Measurements from ENCODE around the gene ADI1. TPM values are rescaled to one million over a fixed set of nuclear protein-coding genes. Genes with fewer than 3 reads are reported as not detected.

Gene ADI1, protein sequence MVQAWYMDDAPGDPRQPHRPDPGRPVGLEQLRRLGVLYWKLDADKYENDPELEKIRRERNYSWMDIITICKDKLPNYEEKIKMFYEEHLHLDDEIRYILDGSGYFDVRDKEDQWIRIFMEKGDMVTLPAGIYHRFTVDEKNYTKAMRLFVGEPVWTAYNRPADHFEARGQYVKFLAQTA
- 223 TPM for total RNA-seq

DNA sequence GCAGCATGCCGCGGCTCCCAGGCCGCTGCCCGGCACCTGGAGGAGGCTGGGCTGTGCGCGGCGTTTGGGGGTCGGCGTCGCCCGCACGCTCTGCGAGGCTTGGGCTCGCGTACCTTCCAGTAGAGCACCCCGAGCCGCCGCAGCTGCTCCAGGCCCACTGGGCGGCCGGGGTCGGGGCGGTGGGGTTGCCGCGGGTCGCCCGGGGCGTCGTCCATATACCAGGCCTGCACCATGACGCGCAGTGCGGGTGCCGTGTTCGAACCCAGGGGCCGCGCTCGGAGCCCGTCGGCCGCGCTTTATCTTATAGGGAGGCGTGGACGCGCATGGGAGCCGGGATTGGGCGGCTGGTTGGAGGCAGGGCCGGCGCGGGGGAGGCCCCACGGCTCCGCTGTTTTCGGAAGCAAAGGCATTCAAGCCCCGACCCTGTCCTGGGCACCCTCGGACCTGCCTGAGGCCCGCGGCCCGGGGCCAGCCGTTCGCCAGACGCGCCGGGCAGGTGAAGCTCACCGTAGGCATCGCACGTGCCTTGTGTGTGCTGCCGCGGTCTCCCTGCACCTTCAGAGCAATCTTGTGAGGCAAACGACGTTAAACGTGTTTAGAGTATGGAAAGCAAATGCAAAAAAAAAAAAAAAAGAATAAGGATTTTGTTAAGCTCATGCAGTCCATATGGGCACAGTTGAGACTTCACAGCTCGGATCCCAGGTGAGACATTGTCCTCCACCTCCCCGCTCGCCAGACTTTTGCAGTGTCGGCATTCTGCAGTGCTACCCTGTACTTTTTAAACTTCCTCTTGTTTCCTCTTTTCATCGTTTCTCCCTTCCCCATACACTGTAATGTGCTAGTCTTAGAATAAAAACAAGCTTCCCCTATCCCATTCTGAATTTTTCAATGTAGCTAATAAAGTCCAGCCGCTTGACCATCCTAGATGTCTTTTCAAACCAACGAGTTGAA is at the start of gene ADI1:
ADI1 (minus strand) TSS at position 277 of the 951 bp plus-strand sequence; CDS start at position 233, 44 bp downstream.
- DNase-seq (ENCODE audit: low spot score), result peak; percentile 87

DNA sequence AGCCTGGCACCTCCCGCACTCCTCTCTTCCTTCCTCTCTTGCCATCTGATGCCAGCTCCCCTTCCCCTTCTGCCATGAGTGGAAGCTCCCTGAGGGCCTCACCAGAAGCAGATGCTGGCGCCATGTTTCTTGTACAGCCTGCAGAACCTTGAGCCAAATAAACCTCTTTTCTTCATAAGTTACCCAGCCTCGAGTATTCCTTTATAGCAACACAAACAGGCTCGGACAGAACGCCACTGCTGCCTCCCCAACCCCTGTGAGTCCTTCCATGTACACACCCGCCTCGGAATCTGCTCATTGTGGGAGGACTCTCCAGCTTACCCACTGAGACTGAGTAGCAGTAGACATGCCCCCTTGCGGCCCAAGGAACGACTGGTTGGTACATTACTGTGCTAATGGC is 47.5 kb upstream of the ADI1 start:
- DNase-seq (ENCODE audit: low spot score), result no peak

DNA sequence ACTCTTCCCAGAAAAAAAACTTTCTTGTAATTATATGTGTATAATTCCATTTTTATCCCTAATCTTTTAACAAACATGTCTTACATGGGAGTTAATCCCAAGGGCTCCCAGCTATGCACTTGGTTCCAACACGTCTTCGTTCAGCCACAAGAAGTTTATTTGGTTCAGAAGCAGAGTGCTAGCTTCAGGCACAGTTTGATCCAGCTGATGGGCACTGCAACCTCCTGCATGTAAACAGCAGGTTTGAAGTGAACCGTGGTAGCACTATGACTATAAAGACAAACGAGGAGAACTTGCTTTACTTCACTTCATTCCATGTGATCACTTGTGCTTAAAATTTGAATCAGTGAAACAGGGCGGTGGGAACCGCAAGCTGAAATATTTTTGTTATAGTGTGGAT is 45.8 kb upstream of the ADI1 start:
- no peak for DNase-seq (ENCODE audit: low spot score)

DNA sequence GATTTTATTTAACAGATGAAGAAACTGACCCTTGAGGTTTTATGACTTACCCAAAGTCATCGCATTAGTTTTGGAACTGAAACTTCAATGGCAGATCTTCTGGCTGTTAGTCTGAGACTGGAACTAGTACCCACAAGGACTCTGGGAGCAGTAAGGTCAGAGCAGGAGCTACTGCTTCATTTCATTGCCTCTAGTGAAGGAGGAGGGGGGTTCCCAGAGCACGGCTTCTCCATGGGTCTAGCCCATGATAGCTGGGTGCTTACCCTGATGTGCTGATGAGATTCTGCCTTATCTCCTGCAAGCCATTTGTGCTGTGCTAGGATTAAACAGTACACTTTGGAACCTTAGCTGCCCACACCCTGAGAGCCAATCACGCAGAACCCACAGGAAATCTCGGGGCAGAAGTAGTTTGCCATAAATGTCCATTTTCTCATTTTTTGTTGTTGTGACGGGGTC is 44.2 kb upstream of the ADI1 start:
- no peak for DNase-seq (ENCODE audit: low spot score)

DNA sequence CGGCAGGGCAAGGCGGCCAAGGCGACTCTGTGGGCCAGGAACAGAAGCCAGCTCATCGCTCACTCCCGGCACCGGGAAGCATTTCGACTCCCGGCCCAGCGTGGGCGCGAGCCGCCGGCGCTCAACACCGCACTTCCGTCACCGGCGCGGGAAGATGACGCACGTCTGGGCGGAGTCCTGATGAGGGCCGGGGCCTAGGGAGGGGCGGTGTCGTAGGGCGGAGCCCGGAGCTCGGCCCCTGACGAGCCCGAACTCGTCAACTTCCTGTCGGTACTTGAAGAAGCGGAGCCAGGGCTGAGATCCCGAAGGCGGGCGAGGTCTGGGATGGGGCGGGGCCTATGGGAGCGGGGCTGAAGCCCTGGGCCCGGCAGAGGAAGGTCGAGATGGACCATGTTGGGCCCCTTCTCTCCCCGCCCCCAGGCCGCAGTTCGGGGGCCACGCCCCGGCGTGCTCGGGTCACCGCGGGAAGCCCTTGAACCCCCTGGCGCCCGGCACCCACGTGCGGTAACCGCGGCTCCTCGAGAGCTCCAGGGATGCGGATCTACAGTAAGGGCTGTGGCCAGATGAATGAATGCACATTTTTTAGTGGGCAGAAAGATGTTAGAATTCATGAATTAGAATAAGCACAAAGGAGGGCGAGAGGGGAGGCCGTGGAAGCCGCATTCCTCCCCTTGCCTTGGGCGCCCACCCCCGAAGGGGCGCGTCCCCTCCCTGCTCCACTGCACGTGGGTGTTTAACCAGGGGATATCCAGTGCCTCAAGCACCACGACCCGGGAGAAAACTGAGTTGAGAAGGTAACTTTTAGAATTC is 39.1 kb upstream of the ADI1 start, which contains the start of gene RNASEH1:
RNASEH1 (minus strand) TSS at position 129 of the 810 bp plus-strand sequence; CDS start at position 56, 73 bp downstream.
- DNase-seq (ENCODE audit: low spot score), result peak; percentile 98

DNA sequence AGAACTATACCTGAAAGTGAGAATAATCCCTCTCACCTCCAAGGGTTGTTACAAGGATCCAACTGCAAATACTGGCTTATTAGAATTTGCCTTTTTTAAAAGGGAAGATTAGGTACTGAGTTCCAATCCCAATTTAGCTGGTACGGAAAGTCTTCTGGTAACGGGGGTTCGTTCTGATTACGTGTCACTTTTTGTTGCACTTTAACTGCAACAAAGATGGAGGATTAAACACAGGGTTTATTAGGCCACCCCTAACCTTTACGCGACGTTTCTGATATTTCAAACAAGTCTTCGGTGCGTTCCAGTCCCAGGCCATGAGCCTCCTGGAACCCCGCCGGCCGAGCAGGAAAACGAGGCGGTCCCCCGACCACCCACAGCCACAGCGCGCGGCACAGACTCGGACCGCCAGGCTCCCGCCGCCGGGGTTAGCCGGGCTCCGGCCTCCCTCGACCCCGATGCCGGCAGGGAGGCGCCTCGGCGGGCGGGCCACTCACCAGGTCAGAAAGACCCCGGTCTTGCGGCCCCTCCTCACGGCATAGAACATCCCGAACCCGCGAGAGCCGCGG is 38.4 kb upstream of the ADI1 start:
- no peak for DNase-seq (ENCODE audit: low spot score)

DNA sequence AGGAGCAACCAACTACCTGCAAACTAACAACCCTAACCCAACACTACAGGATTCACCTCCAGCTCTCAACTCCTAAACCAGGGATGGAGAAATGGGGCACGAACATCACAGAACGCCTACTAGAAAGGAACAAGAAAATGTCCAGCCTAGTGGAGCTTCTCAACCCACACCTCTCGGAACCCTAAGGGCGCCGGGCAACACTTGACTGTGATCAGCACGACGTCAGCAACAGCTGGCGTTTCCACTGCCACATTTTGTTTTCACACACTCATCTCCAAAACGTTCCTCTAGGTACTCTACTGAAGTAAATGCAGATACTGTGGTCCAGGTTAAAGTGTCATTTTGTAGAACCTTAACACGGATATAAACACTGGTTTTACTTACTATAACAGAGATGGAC is 34.6 kb upstream of the ADI1 start:
- no peak for DNase-seq (ENCODE audit: low spot score)

DNA sequence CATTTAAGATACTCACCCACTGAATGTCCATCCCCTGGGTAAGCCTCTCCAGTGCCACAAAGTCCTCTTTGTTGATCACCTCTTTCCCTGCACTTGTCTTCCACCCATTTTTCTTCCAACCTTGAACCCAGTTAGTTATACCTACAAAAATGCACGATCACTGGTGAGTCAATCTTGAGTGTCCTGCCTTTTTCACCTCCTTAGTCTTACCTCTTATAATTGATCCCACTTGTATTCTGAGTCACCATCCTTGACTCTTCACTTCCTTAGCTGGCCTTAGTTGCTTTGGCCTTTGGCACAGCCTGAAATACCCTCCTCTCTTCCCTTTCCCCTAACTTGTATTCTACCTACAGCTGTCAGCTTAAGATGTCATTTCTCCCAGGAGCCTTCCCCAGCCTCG is 28.6 kb upstream of the ADI1 start:
- DNase-seq (ENCODE audit: low spot score), result no peak

DNA sequence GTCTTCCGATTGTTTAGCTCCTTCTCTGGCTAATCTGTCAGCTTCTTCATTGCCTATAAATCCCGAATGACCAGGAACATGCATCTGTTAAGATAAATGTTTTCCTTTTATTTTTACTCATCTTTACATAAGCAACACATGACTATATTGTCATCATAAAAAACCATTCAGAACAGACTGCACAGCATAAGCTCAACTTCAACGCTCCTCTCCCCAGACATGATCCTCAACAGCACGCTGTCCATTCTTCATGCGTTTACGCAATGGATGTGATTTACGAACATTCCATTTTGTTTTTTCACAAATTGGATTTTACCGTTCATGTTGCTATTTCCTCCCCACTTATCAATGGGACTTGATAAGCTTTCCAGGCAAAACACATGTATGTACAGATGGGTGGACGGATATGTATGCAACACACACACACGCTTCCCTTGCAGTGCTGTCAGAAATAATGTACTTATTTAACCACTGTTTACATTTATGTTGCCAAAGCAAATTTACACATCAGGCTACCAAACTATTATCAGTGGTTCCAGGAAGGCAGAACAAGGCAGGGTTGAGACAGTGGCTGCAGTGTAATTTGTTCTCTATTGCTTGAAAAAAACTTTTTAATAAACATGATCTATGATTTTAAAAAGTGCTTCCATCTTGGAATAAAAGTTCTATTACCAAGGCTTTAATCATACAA is 26.6 kb upstream of the ADI1 start:
- DNase-seq (ENCODE audit: low spot score), result no peak

DNA sequence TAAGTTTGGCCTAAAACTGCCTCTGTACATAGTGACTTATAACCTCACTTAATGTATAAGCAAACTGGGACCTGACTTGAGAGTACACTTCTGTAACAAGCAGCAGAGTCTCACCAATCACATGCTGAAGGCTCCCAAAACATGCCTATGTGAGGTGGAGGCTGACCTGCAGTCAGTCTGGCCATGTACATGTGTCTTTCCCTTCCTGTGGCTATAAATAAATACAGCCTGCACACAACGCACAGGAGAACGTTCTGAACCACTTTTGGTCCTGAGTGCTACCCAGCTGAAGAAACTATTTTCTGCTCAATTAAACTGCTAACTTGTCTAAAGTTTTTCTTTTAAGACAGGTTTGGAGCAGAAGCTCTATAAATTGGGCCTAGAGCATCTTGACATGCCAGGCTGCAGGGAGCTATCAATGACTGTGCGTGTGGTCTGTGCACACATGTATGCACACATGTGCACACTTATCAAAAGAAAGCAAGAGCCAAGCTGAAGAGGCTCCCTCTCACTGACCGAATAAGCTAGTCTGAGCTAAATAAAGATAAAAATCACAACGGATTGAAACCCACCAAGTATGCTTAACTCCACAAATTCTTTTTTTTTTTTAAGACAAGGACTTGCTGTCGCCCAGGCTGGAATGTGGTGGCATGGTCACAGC is 23.8 kb upstream of the ADI1 start:
- DNase-seq (ENCODE audit: low spot score), result no peak

DNA sequence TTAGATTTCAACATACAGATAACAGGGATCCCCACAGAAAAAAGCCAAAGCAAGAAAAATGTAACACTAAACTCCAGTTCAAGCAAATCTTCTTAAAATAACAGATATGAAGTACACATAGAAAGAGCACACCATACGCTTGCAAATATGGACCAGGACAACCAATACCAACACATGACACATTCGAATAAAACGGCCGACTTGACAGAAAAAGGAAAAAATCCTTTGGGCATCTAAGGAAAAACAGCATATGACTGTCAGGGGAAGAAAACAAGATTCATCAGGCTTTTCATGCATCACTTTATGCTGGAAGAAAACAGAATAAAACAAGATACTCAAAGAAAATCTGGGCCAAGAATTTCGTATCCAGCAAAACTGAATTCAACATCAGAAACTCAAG is 22.8 kb upstream of the ADI1 start:
- no peak for DNase-seq (ENCODE audit: low spot score)

DNA sequence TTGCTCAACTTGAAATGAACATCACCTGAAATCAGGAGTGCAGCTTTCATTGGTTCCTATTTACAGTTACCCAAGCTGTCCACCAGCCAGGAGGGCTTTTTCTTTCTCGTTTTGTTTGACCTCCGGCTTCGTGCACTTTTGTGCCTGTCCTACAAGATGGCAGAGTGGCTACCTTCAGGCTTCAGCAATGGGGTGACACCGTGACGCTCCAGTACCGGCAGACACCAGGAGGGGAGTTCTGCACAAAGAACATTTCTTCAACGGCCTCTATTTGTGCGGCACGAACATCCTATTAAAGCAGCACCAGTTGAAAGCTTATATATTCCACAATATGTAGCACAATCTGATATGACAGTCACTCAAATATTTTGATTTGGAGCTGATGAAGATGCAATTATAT is 20.5 kb upstream of the ADI1 start:
- DNase-seq (ENCODE audit: low spot score), result no peak

DNA sequence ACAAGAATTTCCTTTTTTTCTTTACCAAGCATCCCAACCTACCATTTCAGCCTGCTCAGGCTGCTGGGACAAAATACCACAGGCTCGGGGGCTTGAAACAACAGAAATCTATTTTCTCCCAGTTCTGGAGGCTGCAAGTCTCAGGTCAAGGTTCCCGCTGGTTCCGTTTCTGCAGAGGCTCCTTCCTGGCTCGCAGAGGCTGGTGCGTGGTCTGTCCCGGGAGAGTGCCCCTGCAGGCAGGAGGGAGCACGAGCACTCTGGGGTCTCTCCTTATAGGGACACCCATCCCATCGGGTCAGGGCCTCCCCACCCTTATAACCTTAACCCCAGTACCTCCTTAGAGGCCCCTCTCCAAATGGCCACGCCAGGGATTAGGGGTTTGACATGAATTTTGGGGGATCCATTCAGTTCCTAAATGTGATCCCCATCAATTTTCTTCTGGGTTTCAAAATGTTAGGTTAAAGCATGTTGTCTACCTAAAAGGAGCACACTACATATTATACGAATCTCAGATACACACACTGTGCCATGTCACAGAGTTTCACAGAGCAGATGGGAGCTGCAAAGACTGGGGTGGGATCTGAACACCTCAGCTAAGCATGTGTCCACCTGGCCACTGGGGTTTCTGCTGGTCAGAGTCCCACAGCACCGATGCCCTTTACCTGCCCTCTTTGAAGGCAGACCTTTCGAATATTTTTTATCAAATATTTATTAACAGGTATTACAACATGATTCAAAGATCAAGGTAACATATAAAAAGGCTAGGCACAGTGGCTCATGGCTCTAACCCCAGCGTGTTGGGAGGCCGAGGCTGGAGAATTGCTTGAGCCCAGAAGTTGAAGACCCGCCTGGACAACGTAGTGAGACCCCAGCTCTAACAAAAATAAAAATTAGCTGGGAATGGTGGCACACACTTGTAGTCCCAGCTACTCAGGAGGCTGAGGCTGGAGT is 17.6 kb upstream of the ADI1 start:
- peak; percentile 49 for DNase-seq (ENCODE audit: low spot score)

DNA sequence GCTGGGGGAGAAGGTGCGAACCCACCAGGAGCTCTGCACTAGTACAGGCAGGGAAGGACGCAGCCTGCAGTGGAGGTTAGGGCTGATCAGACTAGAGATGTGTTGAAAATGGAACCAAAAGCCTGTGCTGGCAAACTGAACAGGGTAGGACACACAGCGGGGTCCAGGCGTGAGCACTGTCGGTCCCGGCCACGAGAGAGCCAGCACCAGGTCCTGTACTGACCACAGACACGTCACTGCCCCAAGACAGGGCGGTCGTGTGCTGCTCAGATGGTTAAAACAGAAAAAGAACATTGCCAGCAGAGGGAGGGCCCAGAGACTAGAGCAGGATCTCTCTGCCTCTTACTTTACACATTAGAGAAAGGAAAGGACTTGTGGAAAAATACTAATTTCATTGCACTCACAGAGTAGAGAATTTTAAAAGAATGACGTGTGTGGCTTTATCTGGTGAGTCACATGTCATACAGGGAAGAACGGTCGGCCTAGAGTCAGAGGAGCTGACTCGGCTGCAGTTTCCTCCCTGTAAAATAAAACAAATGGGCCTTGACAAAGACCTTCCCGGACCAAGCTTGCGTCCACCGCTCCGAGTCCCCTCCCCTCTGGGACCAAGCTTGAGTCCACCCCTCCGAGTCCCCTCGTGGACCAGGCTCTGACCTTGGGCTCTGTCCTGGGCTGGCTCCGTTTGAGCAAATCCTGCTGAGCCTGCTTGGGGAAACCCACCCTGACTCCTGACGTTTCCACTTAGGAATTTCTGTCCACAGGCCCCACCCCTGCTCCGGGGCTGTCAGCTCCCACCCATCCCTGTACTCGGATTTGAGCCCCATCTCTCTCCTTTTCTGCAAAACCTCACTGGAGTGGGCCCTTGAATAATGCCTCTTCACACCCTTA is 16.7 kb upstream of the ADI1 start:
- DNase-seq (ENCODE audit: low spot score), result peak; percentile 62

DNA sequence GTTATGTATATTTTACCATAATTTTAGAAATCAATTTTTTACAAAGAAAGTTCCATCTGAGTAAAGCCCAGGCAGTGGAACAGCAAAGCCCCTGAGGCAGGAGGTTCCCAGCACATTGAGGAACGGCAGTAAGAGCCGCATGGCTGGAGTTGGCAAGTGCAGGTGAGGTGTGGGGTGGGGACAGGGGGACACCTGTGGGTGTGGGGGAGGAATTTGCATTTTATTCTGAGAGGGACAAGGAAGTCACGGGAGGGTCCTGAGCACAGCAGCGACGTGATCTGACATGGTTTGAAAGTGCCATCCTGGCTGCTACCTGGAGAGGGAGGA is 16.1 kb upstream of the ADI1 start:
- DNase-seq (ENCODE audit: low spot score), result no peak

DNA sequence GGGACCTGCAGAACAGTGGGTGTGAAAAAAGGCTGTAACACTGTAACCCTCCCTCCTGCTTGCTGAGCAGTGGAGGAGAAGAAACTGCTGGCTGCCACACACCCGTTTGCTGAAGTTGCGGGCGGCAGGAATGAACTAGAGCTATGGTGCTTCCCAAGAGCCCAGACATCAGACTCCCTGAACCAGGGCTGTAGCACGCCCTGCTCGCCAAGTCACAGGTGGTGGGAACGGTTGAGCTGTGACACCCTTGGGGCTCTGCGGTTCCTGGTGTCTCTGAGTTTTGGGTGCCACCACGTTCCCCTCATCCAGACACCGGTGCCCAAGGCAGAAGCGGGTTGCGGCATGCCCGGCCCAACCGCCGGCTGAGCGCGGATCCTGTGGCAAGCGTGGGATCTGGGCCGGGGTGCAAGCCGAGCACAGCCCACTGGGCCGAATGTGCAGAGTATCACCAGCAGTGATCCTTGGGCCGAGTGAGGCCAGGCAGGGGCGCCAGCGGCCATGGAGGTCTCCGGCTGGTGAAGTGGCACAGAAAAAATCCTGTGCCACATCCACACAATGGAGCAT is 15.0 kb upstream of the ADI1 start:
- no peak for DNase-seq (ENCODE audit: low spot score)

DNA sequence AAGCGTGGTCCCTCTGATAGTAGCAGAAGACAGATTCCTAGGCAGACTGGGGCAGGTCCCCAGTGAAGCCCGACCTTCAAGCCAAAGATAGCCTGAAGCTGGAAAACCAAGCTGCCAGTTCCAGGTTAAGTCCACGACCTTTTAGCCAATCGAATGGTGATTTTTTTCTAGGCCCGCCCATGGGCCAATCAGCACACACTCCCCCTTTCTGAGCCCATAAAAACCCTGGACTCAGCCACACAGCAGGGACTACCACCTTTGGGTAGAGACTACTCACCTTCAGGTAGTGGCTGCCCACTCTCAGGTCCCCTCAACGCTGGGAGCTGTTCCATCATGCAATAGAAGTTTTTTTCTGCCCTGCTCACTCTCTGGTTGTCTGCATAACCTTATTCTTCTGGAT is 14.5 kb upstream of the ADI1 start:
- DNase-seq (ENCODE audit: low spot score), result no peak

DNA sequence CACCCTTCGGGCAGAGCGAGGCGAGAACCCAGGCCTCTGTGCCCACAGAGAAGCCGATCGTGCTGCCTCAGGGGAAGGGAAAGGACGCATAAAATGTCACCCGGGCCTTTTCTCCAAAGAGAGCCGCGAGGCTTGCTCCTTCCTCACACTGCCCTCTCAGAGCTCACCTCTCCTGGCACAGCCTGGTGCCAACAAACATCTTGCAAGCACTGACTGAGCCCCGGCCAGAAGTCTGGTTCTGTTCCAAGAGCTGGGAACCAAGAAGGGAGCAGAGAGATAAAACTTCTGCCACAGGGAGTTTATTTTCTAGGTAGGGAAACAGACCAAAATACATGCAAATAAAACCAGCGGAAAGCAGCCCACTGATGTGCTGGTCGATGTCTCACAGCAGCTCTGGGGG is 13.6 kb upstream of the ADI1 start:
- peak; percentile 70 for DNase-seq (ENCODE audit: low spot score)
